ENCODE data around the gene MYT1.

DNA sequence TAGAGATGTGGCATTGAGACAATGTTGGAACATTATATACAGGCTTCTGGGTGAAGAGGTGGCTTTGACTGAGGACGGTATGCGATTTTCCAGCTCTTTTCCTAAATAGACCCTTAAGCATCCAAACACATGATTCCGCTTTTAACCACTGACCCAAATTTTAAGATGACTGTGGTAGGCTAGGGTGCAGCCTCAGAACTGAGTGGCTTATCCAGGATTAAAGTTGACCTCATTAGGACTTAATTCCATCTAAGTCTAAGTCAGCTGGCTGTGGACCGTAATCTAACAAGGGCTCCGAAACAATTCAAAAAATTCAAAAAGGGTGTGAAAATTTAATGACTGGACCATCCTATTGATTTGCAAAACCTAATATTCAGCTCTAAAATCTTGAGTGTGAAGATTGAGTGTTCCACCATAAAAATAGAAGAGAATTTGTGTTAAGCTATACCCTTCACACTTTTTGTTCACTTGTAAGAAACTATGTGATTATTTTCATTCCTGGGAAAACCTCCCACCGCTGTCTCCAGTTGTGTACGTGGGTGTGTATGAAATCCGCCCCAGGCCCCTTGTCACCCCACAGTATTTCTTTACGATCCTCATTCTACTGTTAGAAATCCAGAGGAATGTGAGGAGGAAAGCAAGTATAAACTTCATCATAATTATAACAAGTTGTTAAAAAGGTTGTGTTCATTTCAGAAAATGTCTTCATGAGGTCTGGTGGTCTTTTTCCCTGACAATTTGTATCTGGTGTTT is 94.0 kb downstream of the MYT1 start:
- TF ChIP-seq POLR2AphosphoS5 (IDR thresholded peaks at IDR 0.05; ENCODE audit: low read depth, low read length), result no peak
- no peak for TF ChIP-seq POLR2A (IDR thresholded peaks at IDR 0.05; ENCODE audit: low read depth, low read length)
